ENCODE results near the gene ROBO3.

DNA sequence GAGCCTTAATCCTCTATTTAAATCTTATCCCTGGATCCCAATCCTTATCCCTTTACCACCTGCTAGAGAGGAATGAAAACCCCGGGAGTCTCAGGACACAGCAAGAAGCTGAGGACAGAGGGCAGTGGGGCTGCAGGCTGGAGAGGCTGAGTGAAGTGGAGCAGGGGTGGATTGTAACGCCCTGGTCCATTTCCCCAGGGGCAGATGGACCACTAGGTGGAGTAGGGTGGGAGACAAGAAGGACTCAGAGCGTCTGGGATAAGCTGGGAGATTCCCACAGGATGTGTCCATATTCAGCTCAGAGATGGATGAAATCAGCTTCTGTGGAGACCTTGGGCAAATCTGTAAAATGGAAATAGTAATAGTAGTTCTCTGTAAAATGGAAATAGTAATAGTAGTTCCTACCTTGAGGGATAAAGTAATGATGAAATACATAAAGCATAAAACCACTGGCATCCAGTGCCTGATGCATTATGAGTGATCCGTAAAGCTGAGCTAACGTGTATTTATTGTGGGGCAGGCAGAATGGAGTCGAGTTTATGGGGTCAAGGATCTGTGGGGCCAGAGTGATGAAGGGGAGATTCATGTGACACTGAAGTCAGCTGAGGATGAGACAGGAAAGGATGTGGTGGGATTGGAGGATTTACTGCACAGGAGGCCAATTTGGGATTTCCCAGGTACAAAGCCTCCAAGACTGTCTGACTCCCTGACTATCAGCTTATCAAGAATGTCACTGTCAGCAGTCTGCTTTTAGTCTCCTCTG lies 34.3 kb downstream of the ROBO3 start:
- TF ChIP-seq EZH2phosphoT487 (IDR thresholded peaks at IDR 0.05; ENCODE audit: borderline replicate concordance) (no peak), CTCF (IDR thresholded peaks at IDR 0.05 in 2 of 3, conservative IDR thresholded peaks at IDR 0.05 in 1 of 3; ENCODE audit: borderline replicate concordance in 1 of 3, insufficient read depth in 1 of 3, low read depth in 2 of 3, low read length in 2 of 3) (peak in 1 of 3 experiments; percentile 25; a peak in 1 of 6 replicates), EZH2 (IDR thresholded peaks at IDR 0.05) (no peak), JUND (IDR thresholded peaks at IDR 0.05) (no peak), FOSL1 (IDR thresholded peaks at IDR 0.05; ENCODE audit: low read depth) (no peak), RAD21 (IDR thresholded peaks at IDR 0.05; ENCODE audit: low read depth) (no peak), SRF (IDR thresholded peaks at IDR 0.05; ENCODE audit: low read depth) (no peak), POLR2A (IDR thresholded peaks at IDR 0.05; ENCODE audit: borderline replicate concordance, extremely low read depth, insufficient read depth, insufficient read length) (no peak)
- TF ChIP-seq, protein P1, sequence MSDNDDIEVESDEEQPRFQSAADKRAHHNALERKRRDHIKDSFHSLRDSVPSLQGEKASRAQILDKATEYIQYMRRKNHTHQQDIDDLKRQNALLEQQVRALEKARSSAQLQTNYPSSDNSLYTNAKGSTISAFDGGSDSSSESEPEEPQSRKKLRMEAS (IDR thresholded peaks at IDR 0.05): no peak
